GM18499 (cell line): ENCODE results near the gene INTS1.

Source experiments
- ATAC-seq: cut with Tn5 transposase; IDR thresholded peaks from one replicate; pipeline ENCODE4 v1.9.1; 2021; ENCODE audit warnings: moderate number of reproducible peaks; ENCODE audit not compliant: insufficient read depth, unreplicated experiment

INTS1 gene

DNA sequence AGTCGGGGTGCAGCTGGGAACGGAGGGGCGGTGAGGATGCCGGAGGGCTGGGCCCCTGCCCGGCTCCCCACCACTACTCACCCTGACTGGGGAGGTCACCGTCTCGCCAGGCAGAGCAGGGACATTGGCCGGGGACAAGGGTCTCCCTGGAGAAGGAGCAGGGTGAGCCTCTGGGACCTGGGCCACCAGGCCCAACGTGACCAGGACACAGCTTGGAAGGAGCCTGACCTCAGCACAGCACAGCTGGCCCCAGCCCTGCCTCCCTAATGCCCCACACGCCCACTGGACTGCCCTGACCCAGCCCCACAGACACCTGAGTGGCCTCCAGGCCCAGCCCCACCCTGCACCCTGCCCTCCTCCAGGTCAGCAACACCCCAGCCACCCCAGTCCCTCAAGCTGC lies 66.0 kb downstream of the INTS1 start:
- ATAC-seq: no peak

GRCh38 chr7:1437155-1437880 lies 66.9 kb downstream of the INTS1 start:
- ATAC-seq: no peak

DNA sequence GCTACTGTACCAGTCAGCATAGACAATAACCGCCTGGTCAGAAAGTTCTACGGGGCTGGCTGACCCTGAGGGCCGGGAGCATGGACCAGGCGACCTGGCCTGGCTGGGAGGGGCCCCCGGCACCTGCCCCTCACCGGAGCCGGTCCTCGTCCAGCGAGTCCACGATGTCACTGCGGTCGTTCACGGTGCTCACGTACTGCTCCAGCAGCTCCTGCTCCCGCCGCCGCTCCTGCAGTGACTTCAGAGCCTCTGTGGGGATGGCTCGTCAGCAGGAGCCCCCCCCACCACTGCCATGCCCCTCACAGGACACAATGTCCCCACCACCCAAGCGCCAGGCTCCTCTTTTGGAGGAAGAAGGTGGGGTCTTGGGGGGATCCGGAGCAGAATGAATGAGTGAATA lies 67.6 kb downstream of the INTS1 start:
- ATAC-seq: no peak

- ATAC-seq: no peak
These were observed 69.1 kb downstream of the INTS1 start for GRCh38 chr7:1434891-1435670.

GRCh38 chr7:1434165-1434718 lies 69.9 kb downstream of the INTS1 start:
- ATAC-seq: no peak

DNA sequence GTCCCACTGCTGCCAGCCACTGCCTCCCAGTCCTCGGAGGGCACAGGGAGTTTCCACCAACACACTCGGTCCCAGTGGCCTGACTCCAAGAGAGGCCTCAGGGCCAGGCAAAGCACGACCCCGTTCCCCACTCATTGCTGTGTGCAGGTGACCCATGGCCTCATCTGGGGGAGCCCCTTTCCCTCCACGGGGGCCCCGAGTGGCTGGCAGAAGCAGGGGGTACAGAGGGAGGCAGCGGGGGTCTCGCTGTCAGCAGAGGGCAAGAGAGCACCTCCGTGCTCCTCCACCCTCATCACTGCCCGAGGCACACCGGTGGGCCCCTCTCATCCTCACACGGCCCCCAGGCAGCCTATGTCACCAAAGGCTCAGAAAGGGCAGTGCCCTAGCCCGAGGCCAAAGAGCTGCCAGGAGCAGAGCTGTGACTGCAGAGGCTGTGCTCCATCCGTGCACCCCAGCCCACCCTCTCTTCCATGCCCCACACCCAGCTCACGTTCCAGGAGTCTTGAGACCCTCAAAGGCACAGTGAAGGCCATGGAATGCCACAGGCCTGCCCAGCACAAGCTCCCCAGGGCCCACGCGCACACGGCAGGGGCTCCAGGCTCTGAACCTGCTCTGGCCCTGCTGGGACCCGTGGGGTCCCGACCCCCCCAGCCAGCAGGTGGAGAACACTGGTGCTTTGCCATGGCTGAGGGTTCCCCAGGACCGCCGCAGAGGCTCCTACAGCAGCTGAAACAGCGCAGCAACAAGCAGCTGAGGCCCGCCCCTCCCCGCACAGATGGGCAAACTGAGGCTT lies 70.9 kb downstream of the INTS1 start:
- no peak for ATAC-seq

DNA sequence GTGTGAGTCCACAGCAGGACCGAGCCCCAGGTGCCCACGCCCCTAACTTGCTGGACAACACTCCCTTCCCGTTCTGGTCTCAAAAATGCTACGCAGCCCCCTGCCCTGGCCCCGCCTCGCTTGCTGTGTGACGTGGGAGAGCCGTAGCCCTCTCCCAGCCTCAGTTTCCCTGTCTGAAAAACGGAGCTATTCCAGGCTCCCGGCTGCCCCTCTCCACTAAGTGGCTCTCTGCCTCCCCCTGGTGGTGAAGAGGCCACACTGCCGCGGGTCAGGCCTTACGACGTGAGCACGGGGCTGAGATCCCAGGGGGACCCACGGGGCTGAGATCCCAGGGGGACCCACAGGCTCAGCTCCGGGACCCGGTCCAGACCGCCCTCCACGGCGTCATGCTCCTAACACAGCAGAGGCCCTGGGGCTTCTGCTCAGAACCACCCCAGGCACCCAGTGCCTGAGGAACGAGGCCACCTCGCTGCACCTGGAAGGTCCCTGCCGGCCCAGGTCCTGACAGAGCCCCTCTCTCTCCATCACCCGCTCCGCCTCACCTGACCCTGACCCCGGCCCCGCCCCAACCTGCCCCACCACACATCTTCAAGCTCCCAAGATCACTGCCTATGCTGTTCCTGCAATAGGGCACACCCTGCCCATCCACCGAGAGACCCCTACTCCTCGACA lies 71.6 kb downstream of the INTS1 start:
- ATAC-seq: no peak

- no peak for ATAC-seq
These were observed 72.4 kb downstream of the INTS1 start for GRCh38 chr7:1431634-1432380.

GRCh38 chr7:1431226-1431625 lies 73.0 kb downstream of the INTS1 start:
- ATAC-seq: no peak

DNA sequence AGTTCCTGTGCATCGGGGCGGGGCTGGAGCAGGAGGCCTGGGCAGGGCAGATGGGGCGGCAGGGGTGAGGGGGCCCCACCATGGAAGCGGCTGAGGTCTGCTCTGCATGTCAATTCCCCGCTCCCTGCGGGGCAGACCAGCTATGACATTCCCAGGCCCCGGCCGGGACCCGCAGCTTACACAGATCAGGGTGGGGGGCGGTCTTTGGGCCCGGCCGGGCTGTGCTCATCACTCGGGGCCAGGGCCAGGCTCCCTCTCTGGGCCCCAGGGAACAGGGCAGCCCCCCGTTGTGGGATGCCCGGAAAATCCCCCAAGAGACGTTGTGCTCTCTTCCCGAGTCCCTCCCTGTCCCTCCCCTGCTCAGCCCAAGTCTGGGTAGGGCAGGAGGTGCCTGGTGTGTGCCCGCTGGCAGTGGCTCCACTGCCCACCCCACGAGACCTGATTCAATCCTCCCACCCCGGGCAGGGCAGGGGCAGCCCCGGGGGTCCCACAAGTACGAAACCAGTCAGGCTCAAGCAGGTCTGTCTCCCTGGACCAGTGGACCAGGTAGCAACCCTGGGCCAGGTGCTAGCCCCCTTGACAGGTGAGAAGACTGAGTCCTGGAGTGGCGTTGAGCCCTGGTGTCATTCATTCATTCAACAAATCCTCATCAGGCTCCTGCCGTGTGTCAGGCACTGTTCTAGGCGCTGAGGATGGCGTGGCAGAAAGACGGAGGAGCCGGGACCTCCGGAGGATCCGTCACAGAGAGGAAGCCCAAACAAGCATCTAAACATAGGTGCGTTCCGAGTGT lies 73.9 kb downstream of the INTS1 start:
- no peak for ATAC-seq

DNA sequence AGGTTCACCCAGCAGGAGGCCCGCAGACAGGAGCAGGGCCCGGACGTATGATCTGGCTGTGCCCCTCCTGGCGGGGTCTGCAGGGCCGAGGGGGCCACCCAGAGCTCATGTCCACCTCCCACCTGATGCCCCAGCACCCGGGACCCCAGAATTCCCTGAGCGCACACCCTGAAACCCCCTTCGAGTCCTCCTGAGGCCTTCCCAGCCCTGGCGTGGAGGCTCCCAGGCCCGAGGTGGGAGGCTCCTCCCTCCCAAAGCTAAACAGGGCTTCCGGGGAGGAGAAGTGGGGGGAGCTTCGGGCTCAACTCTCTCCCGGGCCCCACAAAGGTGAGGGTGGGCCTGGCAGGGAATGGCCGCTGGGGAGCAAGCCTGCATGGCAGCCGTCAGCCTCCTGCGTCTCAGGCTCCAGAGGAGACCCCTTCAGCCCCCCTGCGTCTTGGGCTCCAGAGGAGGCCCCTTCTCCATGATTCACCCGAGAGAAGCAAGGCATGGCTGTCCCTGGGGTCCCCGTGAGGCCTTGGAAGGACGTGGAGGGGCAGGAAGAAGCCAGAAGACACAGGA lies 75.2 kb downstream of the INTS1 start:
- ATAC-seq: no peak

DNA sequence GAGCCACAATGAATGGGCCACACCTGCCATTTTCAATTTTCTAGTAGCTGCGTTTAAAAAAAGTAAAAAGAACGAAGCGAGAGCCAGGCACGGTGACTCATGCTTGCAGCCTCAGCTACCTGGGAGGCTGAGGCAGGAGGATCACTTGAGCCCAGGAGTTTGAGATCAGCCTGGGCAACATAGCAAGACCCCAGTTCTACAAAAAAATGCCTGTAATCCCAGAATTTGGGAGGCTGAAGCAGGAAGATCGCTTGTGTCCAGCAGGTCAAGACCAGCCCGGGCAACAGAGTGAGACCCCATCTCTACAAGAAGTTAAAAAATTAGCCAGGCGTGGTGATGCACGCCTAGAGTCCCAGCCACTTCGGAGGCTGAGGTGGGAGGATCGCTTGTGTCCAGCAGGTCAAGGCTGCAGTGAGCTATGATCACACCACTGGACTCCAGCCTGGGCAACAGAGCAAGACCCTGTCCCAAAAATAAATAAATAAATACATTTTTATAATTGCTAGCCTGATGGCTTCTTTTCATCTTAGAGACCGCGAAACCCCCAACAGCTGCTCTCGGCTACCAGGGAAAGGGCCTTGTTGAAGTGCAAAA lies 77.0 kb downstream of the INTS1 start:
- ATAC-seq: no peak

DNA sequence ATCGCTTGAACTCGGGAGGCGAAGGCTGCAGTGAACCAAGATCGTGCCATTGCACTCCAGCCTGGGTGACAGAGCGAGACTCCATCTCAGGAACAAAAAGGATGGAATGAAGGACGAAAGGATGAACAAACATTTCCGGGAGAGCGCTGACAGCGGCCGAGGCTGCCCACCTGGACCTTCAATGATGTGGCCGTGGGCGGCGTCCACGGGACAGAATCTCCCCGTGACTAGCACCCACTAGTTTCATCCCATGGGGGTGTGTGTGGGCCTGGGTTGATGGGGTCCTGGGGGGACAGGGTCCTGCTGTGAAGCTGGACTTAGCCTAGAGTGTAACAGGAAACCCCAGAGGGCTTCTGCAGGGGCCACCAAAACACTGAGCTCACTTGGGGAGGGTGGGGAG lies 77.7 kb downstream of the INTS1 start:
- ATAC-seq: no peak

DNA sequence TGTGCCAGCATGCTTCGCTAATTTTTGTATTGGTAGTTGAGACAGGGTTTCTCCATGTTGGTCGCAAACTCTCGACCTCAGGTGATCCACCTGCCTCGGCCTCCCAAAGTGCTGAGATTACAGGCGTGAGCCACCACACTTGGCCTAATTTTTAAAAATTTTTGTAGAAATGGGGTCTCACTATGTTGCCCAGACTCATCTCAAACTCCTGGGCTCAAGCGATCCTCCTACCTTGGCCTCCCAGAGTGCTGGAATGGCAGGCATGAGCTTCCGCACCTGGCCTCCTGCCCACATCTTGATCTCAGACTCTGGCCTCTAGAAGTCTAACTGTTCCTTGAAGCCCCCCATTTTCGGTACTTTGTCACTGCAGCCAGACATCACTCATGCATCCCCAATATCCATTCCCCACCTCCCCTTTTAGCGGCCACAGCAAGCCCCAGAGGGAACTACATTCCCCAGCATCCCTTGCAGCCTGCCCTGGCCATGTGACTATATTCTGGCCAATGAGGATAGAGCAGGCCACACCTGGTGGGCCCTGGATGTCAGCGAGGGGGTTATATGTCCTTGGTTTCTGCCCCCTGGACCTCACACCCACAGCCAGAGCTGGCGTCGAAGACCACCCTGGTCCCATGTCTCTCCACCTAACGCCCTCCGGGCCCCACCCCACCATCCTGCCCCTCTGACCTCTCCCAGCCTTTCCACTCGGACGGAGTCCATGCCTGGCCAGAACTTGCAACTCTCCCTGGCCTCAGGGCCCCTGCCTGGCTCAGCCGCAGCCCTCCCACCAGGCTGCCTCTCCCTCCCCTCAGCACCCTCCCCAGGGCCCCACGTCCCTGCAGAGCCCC lies 78.7 kb downstream of the INTS1 start:
- ATAC-seq: no peak

GRCh38 chr7:1424041-1424440 lies 80.1 kb downstream of the INTS1 start:
- ATAC-seq: no peak

DNA sequence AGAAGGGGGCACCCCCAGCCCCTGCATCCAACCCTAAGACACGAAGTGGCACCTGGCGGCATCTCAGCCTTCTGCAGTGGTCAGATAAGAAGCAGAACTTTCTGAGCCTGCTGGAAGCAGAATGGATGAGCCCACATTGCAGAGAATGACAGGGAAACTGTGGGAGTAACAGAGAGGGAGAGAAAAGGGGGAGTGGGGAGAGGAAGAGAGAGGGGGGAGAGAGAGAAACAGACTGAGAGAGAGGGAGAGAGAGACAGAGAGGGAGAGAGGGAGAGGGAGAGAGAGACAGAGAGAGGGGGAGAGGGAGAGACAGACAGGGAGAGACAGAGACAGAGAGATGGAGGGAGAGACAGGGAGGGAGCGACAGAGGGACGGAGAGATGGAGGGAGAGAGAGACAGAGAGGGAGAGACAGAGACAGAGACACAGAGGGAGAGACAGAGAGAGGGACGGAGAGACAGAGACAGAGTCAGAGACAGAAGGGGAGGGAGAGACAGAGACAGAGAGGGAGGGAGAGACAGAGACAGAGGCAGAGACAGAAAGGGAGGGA lies 80.9 kb downstream of the INTS1 start:
- no peak for ATAC-seq
